ENCODE data around the gene ACACA.
"Not testable (repeated sequence)": the region's sequence is repeated elsewhere in the genome, so short reads cannot be mapped to it uniquely, and the experiment has no call there.

ACACA gene

DNA sequence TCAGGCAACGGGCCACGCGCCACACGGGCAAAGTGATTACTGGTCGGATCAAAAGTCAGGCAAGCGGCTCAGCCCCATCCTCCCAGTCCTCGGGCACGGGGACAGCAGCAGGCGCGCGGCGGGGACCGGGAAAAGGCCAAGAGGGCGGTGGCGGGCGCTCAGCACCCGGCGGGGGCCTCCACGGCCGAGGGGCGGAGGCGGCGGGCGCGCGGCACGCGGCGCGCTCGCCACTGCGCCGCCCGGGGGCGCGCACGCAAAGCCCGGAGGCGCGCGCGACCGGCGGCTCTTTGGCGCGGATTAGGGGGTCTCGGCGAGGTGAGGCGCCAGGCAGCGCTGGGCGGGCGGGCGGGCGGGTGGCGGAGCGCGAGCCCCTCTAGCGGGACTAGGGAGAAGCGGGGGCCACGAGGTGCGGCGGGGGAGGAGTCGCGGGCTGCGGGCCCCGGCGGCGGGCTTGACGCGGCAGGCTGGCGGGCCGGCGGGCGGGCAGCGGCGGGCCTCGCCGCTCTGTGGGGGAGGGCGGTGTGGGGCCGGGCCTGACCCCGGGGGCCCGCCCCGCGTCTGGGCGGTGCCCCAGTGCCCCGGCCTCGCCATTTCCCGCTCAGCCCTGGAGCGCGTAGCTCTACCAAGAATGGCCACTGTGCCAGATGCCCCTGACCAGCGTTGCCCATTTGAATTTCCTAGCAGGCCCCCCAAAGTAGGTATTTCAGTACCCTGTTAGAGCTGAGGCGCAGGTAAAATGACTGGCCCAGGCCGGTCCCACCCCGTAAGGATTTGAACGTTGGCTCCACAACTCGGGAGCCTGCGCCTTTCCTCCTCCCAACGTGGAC, at the start of gene ACACA, which contains the start of gene TADA2A:
Gene ACACA (minus strand): TSS at position 202 of the 827 bp plus-strand sequence. CDS start 537 bp downstream, outside the sequence.
Gene TADA2A (plus strand): TSS at position 252 of the 827 bp plus-strand sequence. CDS start 4,480 bp downstream, outside the sequence.
- 0 out of 2 replicates have a peak, but pooled peaks cover 3% of the 10 kb centered on the region for H3K4me1 ChIP-seq (ENCODE audit: insufficient read depth, low read length)
- peak within 1 kb of the TSS; percentile 99 for H3K9ac ChIP-seq (ENCODE audit: low read depth, low read length)
- no peaks in the 10 kb centered on the region for H3K9me3 ChIP-seq (ENCODE audit: control insufficient read depth, insufficient read depth, low read length)
- H3K36me3 ChIP-seq (ENCODE audit: insufficient read depth, low read length), result no peaks in the 10 kb centered on the region

DNA sequence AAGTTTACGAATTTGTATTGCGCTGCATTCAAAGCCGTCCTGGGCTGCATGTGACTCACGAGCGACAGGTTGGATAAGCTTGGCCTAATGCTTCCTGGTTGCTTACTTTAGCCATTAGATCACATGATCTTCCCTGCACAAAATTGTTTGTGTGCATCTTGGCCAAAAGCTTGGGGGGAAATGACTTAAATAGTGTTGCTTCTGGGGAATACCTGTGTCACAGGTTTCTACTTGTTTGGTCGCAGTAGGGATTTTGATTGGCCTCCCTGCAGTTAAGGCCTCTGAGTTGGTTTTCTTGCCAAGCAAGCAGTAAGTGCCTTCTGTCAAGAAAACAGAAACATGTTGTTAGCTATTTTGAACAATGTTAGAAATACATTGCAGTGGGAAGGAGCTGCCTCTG, 43.5 kb upstream of the ACACA start:
- peaks cover 5% of the 10 kb centered on the region; the same call in 1 of the 2 replicates for H3K4me1 ChIP-seq (ENCODE audit: insufficient read depth, low read length)
- no peaks in the 10 kb centered on the region for H3K36me3 ChIP-seq (ENCODE audit: insufficient read depth, low read length)
- no peaks in the 10 kb centered on the region for H3K9me3 ChIP-seq (ENCODE audit: control insufficient read depth, insufficient read depth, low read length)
- H3K9ac ChIP-seq (ENCODE audit: low read depth, low read length), result no peak overlapping the region

DNA sequence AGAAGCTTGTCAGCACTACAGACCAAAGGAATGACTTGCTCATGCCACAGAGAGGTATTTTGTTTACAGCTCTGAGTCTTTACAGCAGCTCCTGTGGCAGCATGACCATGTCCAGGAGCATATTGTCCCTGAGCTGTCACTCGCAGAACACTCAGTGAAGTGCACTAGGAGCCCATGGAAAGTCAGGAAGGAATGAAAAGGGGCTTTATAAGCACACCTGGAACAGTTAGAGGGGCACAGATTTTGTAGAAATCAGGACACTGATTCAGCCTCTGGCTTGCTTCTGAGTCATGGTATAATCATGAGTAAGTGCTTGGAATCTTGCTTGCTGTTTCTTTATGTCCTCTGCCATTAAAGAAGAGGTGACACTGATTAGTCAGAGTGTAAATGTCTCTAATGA, 41.0 kb upstream of the ACACA start:
- Histone ChIP-seq H3K9ac (ENCODE audit: low read depth, low read length) (no peak overlapping the region), H3K9me3 (ENCODE audit: control insufficient read depth, insufficient read depth, low read length) (no peaks in the 10 kb centered on the region), H3K4me1 (ENCODE audit: insufficient read depth, low read length) (peaks cover 5% of the 10 kb centered on the region; the same call in 1 of the 2 replicates), H3K36me3 (ENCODE audit: insufficient read depth, low read length) (no peaks in the 10 kb centered on the region)

DNA sequence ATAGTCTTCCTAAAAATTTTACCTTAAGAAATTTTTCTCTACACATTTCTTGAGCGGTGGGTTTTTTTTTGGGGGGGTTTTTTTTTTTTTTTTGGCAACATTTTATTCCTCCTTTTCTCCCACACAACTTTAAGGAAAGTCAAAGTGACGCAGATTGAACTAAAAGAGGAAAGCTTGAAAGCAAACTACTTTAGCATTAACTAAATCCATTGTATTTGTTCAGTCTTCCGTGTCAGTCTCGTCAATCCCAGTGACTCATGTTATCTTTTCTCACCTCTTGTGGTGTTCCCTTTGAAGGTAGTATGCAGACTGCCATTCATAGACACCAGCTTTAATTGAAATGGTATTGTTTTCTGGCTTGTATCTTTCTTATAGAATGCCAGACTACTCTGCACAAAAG, 39.4 kb upstream of the ACACA start:
- no peaks in the 10 kb centered on the region; the same call in 1 of the 2 replicates for H3K36me3 ChIP-seq (ENCODE audit: insufficient read depth, low read length)
- H3K4me1 ChIP-seq (ENCODE audit: insufficient read depth, low read length), result peaks cover 5% of the 10 kb centered on the region; the same call in 1 of the 2 replicates
- H3K9me3 ChIP-seq (ENCODE audit: control insufficient read depth, insufficient read depth, low read length), result no peaks in the 10 kb centered on the region
- no peak overlapping the region for H3K9ac ChIP-seq (ENCODE audit: low read depth, low read length)

DNA sequence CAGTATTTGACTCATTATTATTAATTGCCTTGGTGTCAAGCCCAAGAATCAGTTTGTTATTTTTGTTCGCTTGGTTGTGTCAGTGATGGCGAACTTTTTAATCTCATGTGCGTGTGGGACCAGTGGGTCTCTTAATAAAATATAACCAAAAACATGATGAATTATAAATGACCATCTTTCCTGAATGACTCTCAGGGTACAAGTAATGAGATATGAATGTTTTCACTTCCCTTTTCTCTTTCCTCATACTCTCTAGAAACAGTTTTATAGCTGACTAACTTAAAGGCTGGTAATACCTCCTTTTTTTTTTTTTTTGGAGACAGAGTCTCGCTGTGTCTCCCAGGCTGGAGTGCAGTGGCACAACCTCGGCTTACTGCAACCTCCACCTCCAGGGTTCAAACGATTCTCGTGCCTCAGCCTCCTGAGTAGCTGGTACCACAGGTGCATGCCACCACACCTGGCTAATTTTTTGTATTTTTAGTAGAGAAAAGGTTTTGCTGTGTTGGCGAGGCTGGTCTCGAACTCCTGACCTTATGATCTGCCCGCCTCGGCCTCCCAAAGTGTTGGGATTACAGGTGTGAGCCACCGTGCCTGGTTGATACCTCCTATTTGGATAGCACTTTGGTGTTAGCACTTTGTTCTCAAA, 34.9 kb upstream of the ACACA start:
- H3K9ac ChIP-seq (ENCODE audit: low read depth, low read length); H3K4me1 ChIP-seq (ENCODE audit: insufficient read depth, low read length); H3K36me3 ChIP-seq (ENCODE audit: insufficient read depth, low read length); H3K9me3 ChIP-seq (ENCODE audit: control insufficient read depth, insufficient read depth, low read length): not testable (repeated sequence)

DNA sequence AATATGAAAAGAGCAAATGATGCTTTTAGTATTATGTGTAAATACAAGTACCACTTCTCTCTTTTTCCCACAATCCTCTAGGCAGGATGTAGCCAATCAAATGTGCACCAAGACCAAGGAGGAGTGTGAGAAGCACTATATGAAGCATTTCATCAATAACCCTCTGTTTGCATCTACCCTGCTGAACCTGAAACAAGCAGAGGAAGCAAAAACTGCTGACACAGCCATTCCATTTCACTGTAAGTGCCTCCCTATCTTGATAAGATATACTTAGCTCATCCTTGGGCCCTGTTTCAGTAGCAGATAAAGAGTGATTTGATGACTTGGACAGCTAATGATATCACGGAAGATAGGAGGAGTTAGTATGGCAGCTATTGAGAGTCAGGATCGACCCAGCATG, 33.8 kb upstream of the ACACA start:
- Histone ChIP-seq H3K36me3 (ENCODE audit: insufficient read depth, low read length) (peaks cover 5% of the 10 kb centered on the region; the same call in 1 of the 2 replicates), H3K9me3 (ENCODE audit: control insufficient read depth, insufficient read depth, low read length) (no peaks in the 10 kb centered on the region), H3K9ac (ENCODE audit: low read depth, low read length) (no peak overlapping the region), H3K4me1 (ENCODE audit: insufficient read depth, low read length) (no peaks in the 10 kb centered on the region)

DNA sequence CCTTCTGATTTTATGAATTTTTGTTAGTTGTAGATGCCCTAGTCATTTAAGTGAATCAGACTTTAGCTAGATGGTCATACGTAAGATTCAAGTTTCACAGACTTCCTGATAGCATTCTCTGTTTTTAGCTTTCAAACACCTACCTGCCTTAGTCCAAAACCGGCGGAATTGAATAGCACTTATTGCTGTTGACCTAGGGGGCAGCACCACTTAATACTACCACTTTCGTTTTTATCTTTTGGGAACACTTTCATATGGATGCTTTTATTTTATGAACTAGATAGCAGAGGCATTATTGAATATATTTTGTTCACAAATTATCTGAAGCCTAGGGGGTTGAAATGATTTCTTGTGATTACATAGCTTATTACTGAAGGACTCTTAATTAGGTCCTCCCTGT, 31.5 kb upstream of the ACACA start:
- Histone ChIP-seq H3K36me3 (ENCODE audit: insufficient read depth, low read length) (peaks cover 5% of the 10 kb centered on the region; the same call in 1 of the 2 replicates), H3K4me1 (ENCODE audit: insufficient read depth, low read length) (no peaks in the 10 kb centered on the region), H3K9me3 (ENCODE audit: control insufficient read depth, insufficient read depth, low read length) (no peaks in the 10 kb centered on the region), H3K9ac (ENCODE audit: low read depth, low read length) (no peak overlapping the region)

DNA sequence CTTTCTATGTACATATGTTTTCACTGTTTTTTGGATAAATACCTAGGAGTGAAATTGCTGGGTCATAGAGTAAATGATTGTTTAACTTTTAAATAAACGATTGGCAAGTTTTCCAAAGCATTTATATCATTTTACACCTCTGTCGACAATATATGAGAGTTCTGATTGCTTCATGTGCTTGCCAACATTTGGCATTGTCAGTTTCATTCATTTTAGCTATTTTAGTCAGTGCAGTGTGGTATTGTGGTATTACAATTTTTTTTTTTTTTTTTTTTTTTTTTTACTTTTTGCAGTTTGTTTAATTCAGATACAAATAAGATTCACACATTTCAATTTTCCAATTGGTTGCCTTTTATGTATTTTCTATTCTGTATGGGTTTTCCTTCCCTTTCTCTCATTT, 26.0 kb upstream of the ACACA start:
- Histone ChIP-seq H3K36me3 (ENCODE audit: insufficient read depth, low read length) (no peaks in the 10 kb centered on the region; the same call in 1 of the 2 replicates), H3K4me1 (ENCODE audit: insufficient read depth, low read length) (peaks cover 3% of the 10 kb centered on the region; the same call in 1 of the 2 replicates), H3K9ac (ENCODE audit: low read depth, low read length) (no peak overlapping the region)

DNA sequence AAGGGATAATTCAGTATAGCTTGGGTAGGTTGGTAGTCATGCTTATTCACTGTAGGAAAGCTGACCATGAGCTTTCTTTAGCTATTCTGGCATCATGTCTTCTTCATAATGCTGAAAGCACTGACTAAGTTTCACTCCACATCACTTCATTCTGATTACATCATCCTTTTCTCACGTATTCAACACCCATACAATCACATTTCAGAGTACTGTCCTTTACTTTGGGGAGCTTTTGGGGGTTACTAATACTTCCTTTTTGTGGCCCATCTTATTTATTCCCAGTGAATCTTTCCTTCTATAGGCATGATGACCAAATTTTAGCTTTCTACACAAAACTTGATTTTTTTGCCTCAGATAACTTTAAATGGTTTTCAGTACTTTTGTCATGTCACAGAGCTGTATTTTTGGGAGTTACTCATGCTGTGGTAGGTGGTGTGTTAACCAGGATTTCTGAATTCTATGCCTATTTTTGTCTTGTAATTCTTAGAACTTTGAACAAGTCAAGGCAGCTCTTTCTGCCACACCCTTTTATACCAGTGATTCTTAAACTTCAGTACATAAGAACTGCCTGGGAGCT, 23.5 kb upstream of the ACACA start:
- no peaks in the 10 kb centered on the region; the same call in 1 of the 2 replicates for H3K36me3 ChIP-seq (ENCODE audit: insufficient read depth, low read length)
- peaks cover 3% of the 10 kb centered on the region; the same call in 1 of the 2 replicates for H3K4me1 ChIP-seq (ENCODE audit: insufficient read depth, low read length)
- no peak overlapping the region for H3K9ac ChIP-seq (ENCODE audit: low read depth, low read length)
- no peaks in the 10 kb centered on the region for H3K9me3 ChIP-seq (ENCODE audit: control insufficient read depth, insufficient read depth, low read length)

More for the DNA sequence above, 26.0 kb upstream of the ACACA start:
- no peaks in the 10 kb centered on the region for H3K9me3 ChIP-seq (ENCODE audit: control insufficient read depth, insufficient read depth, low read length)

DNA sequence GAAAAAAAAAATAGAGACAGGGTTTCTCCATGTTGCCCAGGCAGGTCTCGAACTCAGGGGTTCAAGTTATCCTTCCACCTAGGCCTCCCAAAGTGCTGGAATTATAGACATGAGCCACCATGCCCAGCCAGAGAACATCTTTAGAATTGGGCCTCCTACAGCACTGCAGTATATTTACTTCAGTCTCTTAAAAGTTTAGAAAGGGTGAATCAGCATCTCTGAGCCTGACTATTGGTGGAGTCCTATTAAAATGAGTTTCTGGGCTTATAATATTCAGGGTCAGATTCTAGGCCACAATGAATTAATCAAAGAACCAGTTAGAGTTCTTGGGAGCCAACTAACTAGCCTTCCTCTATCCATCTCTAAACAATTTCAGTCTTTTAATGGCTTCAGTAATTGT, 22.8 kb upstream of the ACACA start:
- Histone ChIP-seq H3K36me3 (ENCODE audit: insufficient read depth, low read length) (no peaks in the 10 kb centered on the region; the same call in 1 of the 2 replicates), H3K9ac (ENCODE audit: low read depth, low read length) (no peak overlapping the region), H3K4me1 (ENCODE audit: insufficient read depth, low read length) (peaks cover 3% of the 10 kb centered on the region; the same call in 1 of the 2 replicates), H3K9me3 (ENCODE audit: control insufficient read depth, insufficient read depth, low read length) (no peaks in the 10 kb centered on the region)

DNA sequence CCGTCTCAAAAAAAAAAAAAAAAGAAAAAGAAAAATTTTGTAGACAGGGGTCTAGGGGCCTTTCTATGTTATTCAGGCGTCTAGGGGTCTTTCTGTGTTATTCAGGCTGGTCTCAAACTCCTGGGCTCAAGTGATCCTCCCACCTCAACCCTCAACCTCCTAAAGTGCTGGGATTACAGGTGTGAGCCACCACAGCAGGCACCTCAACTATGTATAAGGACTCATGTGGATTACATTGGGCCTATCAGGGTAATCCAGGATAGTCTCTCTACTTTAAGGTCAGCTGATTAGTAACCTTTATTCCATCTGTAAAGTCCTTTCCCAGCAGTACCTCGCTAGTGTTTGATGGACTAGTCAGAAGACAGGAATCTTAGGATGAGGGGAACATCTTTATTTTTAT, 22.4 kb upstream of the ACACA start:
- H3K4me1 ChIP-seq (ENCODE audit: insufficient read depth, low read length), result peaks cover 3% of the 10 kb centered on the region; the same call in 1 of the 2 replicates
- no peak overlapping the region for H3K9ac ChIP-seq (ENCODE audit: low read depth, low read length)
- no peaks in the 10 kb centered on the region for H3K9me3 ChIP-seq (ENCODE audit: control insufficient read depth, insufficient read depth, low read length)
- H3K36me3 ChIP-seq (ENCODE audit: insufficient read depth, low read length), result no peaks in the 10 kb centered on the region; the same call in 1 of the 2 replicates

DNA sequence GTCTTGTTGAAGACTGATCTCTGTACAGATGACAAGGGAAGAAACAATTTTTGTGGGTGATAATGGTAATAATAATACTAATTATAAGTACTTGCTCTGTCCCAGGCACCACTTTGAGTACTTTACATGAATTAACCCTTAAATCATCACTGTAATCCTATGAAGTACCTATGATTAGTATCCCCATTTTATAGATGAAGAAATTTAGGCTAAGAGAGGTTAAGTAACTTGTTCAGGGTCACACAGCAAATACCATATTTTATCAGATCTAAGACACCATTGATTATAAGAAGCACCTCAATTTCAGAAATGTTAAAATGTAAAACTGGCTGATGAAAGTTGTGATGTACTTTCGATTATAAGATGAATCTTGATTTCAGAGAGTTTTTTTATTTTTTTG, 18.6 kb upstream of the ACACA start:
- Histone ChIP-seq H3K36me3 (ENCODE audit: insufficient read depth, low read length) (peaks cover 5% of the 10 kb centered on the region), H3K9ac (ENCODE audit: low read depth, low read length) (no peak overlapping the region), H3K9me3 (ENCODE audit: control insufficient read depth, insufficient read depth, low read length) (no peaks in the 10 kb centered on the region), H3K4me1 (ENCODE audit: insufficient read depth, low read length) (peaks cover 3% of the 10 kb centered on the region; the same call in 1 of the 2 replicates)

DNA sequence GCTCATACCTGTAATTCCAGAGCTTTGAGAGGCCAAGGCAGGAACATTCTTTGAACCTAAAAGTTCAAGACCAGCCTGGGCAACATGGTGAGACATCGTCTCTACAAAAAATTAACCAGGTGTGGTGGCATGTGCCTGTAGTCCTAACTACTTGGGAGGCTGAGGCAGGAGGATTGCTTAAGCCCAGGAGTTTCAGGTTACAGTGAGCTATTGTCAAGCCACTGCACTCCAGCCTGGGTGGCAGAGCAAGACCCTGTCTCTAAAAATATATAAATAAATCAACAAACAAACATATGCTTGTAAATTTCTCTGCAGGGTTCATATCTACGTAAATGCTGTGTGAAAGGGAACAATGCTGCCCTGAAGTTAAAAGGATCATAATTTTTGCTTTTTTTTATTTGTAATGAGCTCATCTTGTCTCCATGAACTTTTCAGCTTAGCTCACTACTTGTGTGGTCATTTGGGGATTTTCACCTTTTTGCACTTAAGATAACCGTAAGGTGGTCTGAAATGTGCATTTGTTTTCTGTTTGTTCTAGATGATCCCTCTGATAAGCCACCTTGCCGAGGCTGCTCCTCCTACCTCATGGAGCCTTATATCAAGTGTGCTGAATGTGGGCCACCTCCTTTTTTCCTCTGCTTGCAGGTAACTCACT, 16.5 kb upstream of the ACACA start:
- Histone ChIP-seq H3K9ac (ENCODE audit: low read depth, low read length) (no peak overlapping the region), H3K36me3 (ENCODE audit: insufficient read depth, low read length) (peaks cover 5% of the 10 kb centered on the region)

DNA sequence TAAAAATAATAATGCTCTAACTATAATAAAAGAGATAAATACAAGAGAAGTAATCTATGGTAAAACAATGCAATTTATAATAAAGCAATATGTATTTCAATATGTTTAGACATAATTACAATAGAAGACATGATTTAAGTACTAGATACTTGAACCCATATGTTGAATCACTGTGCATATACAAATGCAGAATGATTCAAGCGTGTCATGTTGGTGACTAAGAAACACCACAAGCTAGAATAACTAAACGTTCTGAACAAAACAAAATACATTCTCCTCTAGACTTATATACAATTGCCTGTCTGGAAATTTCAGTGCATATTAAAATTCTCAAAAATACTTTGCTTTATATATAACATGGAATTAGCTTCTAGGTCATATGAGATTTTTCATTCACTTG, 11.2 kb upstream of the ACACA start:
- no peak overlapping the region for H3K9ac ChIP-seq (ENCODE audit: low read depth, low read length)
- H3K36me3 ChIP-seq (ENCODE audit: insufficient read depth, low read length), result peaks cover 5% of the 10 kb centered on the region; the same call in 1 of the 2 replicates
- no peaks in the 10 kb centered on the region for H3K9me3 ChIP-seq (ENCODE audit: control insufficient read depth, insufficient read depth, low read length)
- H3K4me1 ChIP-seq (ENCODE audit: insufficient read depth, low read length), result no peaks in the 10 kb centered on the region

More for the DNA sequence above, 16.5 kb upstream of the ACACA start:
- no peaks in the 10 kb centered on the region for H3K4me1 ChIP-seq (ENCODE audit: insufficient read depth, low read length)
- no peaks in the 10 kb centered on the region for H3K9me3 ChIP-seq (ENCODE audit: control insufficient read depth, insufficient read depth, low read length)

Measured in ES-I3 (cell line).